SK-MEL-5 (cell line): ENCODE measurements around the gene DHDDS. TPM values are rescaled to one million over a fixed set of nuclear protein-coding genes. Genes with fewer than 3 reads are reported as not detected.
"Not testable (repeated sequence)": the region's sequence is repeated elsewhere in the genome, so short reads cannot be mapped to it uniquely, and the experiment has no call there.

Experiments
- DNase-seq: peaks from one replicate; pipeline ENCODE4 v3.0.0-alpha.2; 2016; ENCODE audit warnings: low read depth, low spot score
- in situ Hi-C: cut with HindIII; loops from 2 replicates; pipeline ENCODE4 v1.10.0; 2016; ENCODE audit warnings: low sequenced_read_pairs, high pct_unique_total_duplicates, low pct_unique_long_range_greater_than_20kb
- total RNA-seq: library from RNA; depleted of rRNA; stranded (reverse); fragments of >200 nt; shearing (Covaris generic); gene quantifications from 2 replicates; pipeline ENCODE4 v1.2.3, GENCODE V29; 2014; rRNA removed

DHDDS gene
- total RNA-seq, 1 experiment from 2014 or later = 32.7 TPM

- peak; percentile 76 for DNase-seq
- in situ Hi-C loops = no loop called here
Measured at GRCh38 chr1:26500488-26501175, 68.5 kb downstream of the DHDDS start.

- DNase-seq, in situ Hi-C loops: not testable (repeated sequence)
Measured at GRCh38 chr1:26510711-26511110, 78.6 kb downstream of the DHDDS start.

- DNase-seq, in situ Hi-C loops: not testable (repeated sequence)
Measured at GRCh38 chr1:26515836-26516235, 83.7 kb downstream of the DHDDS start.

GRCh38 chr1:26516987-26517765 lies 85.1 kb downstream of the DHDDS start:
- in situ Hi-C loops = no loop called here
- DNase-seq = no peak

- in situ Hi-C loops = no loop called here
- no peak for DNase-seq
Measured at GRCh38 chr1:26517766-26518049, 85.6 kb downstream of the DHDDS start.

- in situ Hi-C loops = no loop called here
- DNase-seq = no peak
Measured at GRCh38 chr1:26518355-26518754, 86.2 kb downstream of the DHDDS start.

- in situ Hi-C loops = no loop called here
Measured at GRCh38 chr1:26520339-26520738, 88.2 kb downstream of the DHDDS start.

More at GRCh38 chr1:26520339-26520738, 88.2 kb downstream of the DHDDS start:
- DNase-seq = no peak

Other genes starting within 250 kb of the DHDDS start
- gene CATSPER4, start 241.7 kb upstream of the DHDDS start, total RNA-seq = not detected in 2 replicates
- gene CEP85, start 198.1 kb upstream of the DHDDS start, total RNA-seq = 12.3 and 13.5 TPM in 2 replicates
- gene SH3BGRL3, start 152.2 kb upstream of the DHDDS start, total RNA-seq = 30.7 and 32.8 TPM in 2 replicates
- gene UBXN11, start 125.7 kb upstream of the DHDDS start, total RNA-seq = 4.6 and 5.0 TPM in 2 replicates
- gene CD52, start 114.4 kb upstream of the DHDDS start, total RNA-seq = not detected in 2 replicates
- gene CRYBG2, start 78.2 kb upstream of the DHDDS start, total RNA-seq = not detected in 2 replicates
- gene ZNF683, start 59.6 kb upstream of the DHDDS start, total RNA-seq = not detected in 2 replicates
- gene LIN28A, start 21.5 kb upstream of the DHDDS start, total RNA-seq = not detected in 2 replicates
- gene HMGN2, start 40.1 kb downstream of the DHDDS start, total RNA-seq = 279 and 288 TPM in 2 replicates
- gene RPS6KA1, start 97.4 kb downstream of the DHDDS start, total RNA-seq = 19.3 and 20.6 TPM in 2 replicates